NB4 (cell line): Measurements from ENCODE around the gene PPP1CB.

ENCODE experiments used
- DNase-seq: peaks from one replicate; pipeline ENCODE4 v3.0.0; 2010; ENCODE audit warnings: low read depth
- H3K4me3 ChIP-seq: one replicate; pipeline ENCODE4 v1.5.1; 2011; ENCODE audit warnings: mild to moderate bottlenecking, low read depth, low read length, moderate library complexity
- MYC ChIP-seq: IDR thresholded peaks from 2 replicates; pipeline ENCODE4 v1.6.1; 2011; ENCODE audit warnings: low read depth, low read length
- POLR2A ChIP-seq: IDR thresholded peaks from 2 replicates; pipeline ENCODE4 v1.6.1; 2011; ENCODE audit warnings: mild to moderate bottlenecking; ENCODE audit not compliant: insufficient read length; ENCODE audit errors: extremely low read depth
- TF ChIP-seq, protein P1 (sequence below): IDR thresholded peaks from 2 replicates; pipeline ENCODE4 v1.6.1; 2011; ENCODE audit warnings: low read depth, low read length
- TF ChIP-seq, protein P2 (sequence below): IDR thresholded peaks from one replicate; pipeline ENCODE4 v1.5.1; 2012; ENCODE audit warnings: low read depth, low read length

Gene PPP1CB

DNA sequence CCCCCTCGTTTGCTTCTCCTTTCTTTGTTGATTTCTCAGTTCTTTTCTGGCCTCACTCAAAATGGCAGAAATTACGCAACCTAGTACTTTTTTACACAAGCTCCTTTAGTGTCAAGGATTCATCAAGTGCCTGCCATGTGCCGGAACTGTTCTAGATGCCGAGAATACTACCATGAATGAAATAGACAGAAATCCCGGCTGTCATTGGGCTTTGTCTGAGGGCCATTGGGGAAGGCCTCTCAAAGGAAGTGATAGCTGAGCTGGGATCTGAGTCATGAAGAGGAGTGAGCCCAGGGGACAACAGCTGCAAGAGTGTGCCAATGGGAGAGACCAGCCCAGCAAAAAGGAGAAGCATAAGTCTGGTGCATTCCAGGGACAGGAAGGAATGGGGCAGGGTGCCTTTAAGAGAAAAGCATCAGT is 34.3 kb upstream of the PPP1CB start:
- H3K4me3 ChIP-seq, result no peak overlapping the region
- peak; percentile 99 for DNase-seq
- TF ChIP-seq POLR2A (no peak), MYC (peak; percentile 71; the same call in 1 of the 2 replicates)
- TF ChIP-seq, protein P1, sequence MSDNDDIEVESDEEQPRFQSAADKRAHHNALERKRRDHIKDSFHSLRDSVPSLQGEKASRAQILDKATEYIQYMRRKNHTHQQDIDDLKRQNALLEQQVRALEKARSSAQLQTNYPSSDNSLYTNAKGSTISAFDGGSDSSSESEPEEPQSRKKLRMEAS, result peak; percentile 90

DNA sequence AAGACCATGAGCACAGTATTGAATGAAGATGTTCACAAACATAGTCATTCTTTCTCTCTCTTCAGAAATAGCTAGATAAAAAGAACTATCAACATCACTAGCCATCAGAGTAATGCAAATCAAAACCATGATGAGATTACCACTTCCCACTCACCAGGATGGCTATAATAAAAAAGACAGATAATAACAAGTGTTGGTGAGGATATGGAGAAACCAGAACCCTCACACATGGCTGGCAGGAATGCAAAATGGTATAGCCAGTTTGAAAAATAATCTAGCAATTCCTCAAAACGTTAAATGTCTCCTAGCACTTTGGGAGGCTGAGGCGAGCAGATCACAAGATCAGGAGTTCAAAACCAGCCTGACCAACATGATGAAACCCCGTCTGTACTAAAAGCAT is 31.3 kb upstream of the PPP1CB start:
- no peak for TF ChIP-seq POLR2A
- H3K4me3 ChIP-seq, result no peak overlapping the region
- DNase-seq, result no peak

DNA sequence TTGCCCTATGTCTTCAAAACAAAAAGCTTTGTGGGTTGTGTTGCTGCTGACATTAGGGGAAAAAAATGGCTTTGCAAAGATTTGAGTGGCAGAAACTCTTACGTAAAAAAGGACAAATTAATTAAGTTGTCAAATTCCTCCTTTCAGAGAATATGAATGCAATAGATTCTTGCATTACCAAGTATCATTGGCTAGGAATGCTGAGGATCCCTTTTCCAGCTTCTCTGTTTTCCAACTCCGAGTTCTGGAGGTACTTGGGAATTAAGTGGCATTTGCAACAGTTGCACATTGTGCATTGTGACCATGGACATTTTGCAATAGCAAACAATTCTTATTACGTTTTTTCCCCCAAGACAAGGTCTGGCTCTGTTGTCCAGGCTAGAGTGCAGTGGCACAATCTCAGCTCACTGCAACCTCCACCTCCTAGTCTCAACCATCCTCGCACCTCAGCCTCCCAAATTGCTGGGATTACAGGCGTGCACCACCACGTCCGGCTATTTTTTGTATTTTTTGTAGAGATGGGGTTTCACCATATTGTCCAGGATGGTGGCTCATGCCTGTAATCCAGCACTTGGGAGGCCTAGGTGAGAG is 29.9 kb upstream of the PPP1CB start:
- TF ChIP-seq, protein P1, result no peak
- no peak for TF ChIP-seq MYC
- DNase-seq, result no peak
- H3K4me3 ChIP-seq, result no peak overlapping the region

DNA sequence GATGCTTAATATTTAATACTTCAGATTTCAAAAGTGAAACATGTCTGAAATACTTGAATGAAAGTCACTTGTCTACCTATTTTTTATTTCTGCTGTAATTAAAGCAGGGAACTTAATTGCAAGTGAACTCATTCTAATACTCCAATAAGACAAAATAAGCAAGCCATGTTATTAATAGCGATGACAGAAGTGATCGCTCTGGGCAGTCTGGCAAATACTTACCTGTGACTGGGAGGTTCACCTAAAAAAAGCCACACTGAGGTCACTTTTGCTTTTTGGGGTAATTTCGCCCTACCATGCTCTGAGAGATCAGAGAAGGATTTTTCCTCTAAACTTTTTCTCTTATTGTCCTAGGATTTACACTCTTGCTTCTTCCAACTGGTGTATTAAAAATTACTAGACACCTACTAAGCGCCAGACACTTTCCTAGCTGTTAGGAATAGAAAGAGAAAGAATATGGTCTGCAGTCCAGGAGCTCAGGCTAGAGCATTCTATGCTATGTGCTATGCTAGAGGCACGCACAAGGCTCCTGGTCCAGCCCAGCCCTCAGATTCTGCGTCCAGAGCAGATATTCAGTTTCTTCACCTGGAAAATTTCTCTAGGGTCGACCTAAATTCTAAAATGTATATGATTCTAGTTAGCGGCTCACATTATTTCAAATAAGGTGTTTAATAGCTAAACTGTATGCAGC is 26.5 kb upstream of the PPP1CB start:
- TF ChIP-seq, protein P2, sequence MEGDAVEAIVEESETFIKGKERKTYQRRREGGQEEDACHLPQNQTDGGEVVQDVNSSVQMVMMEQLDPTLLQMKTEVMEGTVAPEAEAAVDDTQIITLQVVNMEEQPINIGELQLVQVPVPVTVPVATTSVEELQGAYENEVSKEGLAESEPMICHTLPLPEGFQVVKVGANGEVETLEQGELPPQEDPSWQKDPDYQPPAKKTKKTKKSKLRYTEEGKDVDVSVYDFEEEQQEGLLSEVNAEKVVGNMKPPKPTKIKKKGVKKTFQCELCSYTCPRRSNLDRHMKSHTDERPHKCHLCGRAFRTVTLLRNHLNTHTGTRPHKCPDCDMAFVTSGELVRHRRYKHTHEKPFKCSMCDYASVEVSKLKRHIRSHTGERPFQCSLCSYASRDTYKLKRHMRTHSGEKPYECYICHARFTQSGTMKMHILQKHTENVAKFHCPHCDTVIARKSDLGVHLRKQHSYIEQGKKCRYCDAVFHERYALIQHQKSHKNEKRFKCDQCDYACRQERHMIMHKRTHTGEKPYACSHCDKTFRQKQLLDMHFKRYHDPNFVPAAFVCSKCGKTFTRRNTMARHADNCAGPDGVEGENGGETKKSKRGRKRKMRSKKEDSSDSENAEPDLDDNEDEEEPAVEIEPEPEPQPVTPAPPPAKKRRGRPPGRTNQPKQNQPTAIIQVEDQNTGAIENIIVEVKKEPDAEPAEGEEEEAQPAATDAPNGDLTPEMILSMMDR, result no peak
- DNase-seq, result no peak
- no peak overlapping the region for H3K4me3 ChIP-seq

DNA sequence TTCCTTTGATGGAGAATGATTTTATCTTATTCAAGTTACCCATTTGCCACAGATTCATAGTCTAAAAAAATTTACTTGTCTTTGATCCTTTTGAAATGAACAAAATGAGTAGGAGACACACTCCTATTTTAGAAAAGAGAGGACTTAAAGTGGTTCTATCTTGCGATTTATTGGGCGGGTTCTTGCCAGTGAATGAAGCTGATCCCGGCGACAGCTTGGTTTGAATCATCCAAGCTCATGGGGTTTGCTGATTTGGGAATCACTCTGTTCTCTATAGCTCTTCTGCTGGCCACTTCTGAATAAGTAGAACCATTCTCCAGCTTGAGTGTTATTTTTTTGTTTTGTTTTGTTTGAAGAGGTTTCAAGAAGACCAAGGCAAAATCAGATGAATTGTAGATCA is 25.5 kb upstream of the PPP1CB start:
- H3K4me3 ChIP-seq, result no peak overlapping the region
- TF ChIP-seq POLR2A, result no peak
- TF ChIP-seq MYC, result no peak
- TF ChIP-seq, protein P2, result no peak
- TF ChIP-seq, protein P1, result no peak
- no peak for DNase-seq

DNA sequence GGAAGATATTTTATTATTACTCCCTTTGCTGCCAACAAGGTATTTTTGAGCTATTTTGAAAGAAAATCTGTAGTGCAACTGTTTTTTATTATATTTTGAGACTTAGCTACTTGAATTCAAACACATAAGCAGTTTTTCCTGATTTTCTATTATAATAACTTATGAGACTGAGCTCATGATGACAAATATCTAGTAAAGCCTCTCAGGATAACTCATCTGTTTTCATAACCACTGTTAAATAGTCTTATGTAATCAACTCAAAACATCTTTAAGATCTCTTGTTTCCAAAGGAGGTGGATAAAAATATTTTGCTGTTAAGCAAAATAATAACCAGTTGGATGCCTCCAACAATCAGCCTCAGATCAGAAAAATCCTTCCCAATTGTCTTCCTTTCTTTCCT is 21.9 kb upstream of the PPP1CB start:
- H3K4me3 ChIP-seq, result no peak overlapping the region
- TF ChIP-seq POLR2A (no peak), MYC (no peak)
- TF ChIP-seq, protein P2, result no peak
- TF ChIP-seq, protein P1, result no peak
- DNase-seq, result no peak

DNA sequence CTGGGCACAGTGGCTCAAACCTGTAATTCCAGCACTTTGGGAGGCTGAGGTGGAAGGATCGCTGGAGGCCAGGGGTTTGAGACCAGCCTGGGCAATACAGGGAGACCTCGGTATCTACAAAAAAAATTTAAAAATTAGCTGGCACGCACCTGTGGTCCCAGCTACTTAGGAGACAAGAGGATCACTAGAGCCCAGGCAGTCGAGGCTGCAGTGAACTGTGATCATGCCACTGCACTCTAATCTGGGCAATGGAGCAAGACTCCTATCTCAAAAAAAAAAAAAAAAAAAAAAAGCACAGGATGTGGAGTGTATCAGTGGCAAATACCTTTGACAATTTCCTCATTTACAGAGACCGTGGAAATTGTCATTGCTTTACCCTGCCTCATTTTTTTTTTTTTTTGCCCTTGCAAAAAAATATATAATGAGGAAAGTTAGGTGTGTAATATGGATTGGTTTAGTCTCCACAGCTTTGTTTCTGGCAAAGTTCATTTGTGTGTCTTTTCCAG is 20.9 kb upstream of the PPP1CB start:
- H3K4me3 ChIP-seq, result no peak overlapping the region
- TF ChIP-seq POLR2A, result no peak
- TF ChIP-seq, protein P2, result no peak
- TF ChIP-seq, protein P1, result no peak
- no peak for TF ChIP-seq MYC
- no peak for DNase-seq
